Neural progenitor cell (in vitro differentiated cells): ENCODE data around the gene FLAD1. TPM values are rescaled to one million over a fixed set of nuclear protein-coding genes. Genes with fewer than 3 reads are reported as not detected.

ENCODE experiments used
- DNase-seq: peaks from one replicate; pipeline ENCODE4 v3.0.0-alpha.2; 2016; ENCODE audit warnings: low spot score
- H2AFZ ChIP-seq: fragments of 200-600 bp; sonication (generic); replicated peaks from 2 replicates; pipeline ENCODE4 v1.6.1; 2016; ENCODE audit warnings: antibody characterized with exemption
- H3F3A ChIP-seq: fragments of 200-600 bp; sonication (generic); 2 replicates; pipeline ENCODE4 v1.6.1; 2016; ENCODE audit warnings: antibody characterized with exemption, low read depth
- H3K27ac ChIP-seq: fragments of 200-600 bp; sonication (generic); 2 replicates; pipeline ENCODE4 v1.5.1; 2016; ENCODE audit warnings: mild to moderate bottlenecking
- H3K27me3 ChIP-seq: fragments of 200-600 bp; sonication (generic); 2 replicates; pipeline ENCODE4 v1.6.1; 2016; ENCODE audit warnings: mild to moderate bottlenecking, moderate library complexity
- H3K36me3 ChIP-seq: fragments of 200-600 bp; sonication (generic); 2 replicates; pipeline ENCODE4 v1.5.1; 2016
- H3K4me1 ChIP-seq: fragments of 200-600 bp; sonication (generic); 2 replicates; pipeline ENCODE4 v1.6.1; 2016; ENCODE audit warnings: mixed run types
- H3K4me2 ChIP-seq: fragments of 200-600 bp; sonication (generic); 2 replicates; pipeline ENCODE4 v1.6.1; 2016
- H3K4me3 ChIP-seq: fragments of 200-600 bp; sonication (generic); 2 replicates; pipeline ENCODE4 v1.5.1; 2016
- H3K79me2 ChIP-seq: fragments of 200-600 bp; sonication (generic); 2 replicates; pipeline ENCODE4 v1.6.1; 2016; ENCODE audit warnings: low read depth
- H3K9ac ChIP-seq: fragments of 200-600 bp; sonication (generic); 2 replicates; pipeline ENCODE4 v1.6.1; 2016
- H3K9me3 ChIP-seq: fragments of 200-600 bp; sonication (generic); 2 replicates; pipeline ENCODE4 v1.5.1; 2016; ENCODE audit warnings: low read depth
- H4K20me1 ChIP-seq: fragments of 200-600 bp; sonication (generic); 2 replicates; pipeline ENCODE4 v1.6.1; 2016; ENCODE audit warnings: low read depth
- H3K27ac Mint-ChIP-seq: 3 replicates; pipeline ENCODE4 v1.8.0; 2021; ENCODE audit warnings: mixed read lengths
- H3K27me3 Mint-ChIP-seq: 2 replicates; pipeline ENCODE4 v1.8.0; 2022; ENCODE audit warnings: low read depth, mild to moderate bottlenecking, inconsistent platforms, moderate library complexity, mixed read lengths; ENCODE audit not compliant: insufficient read depth
- H3K36me3 Mint-ChIP-seq: 3 replicates; pipeline ENCODE4 v1.8.0; 2021; ENCODE audit warnings: mixed read lengths
- H3K4me1 Mint-ChIP-seq: 3 replicates; pipeline ENCODE4 v1.8.0; 2021; ENCODE audit warnings: mixed read lengths
- H3K4me3 Mint-ChIP-seq: 3 replicates; pipeline ENCODE4 v1.8.0; 2021; ENCODE audit warnings: mild to moderate bottlenecking, moderate library complexity, mixed read lengths
- H3K9me3 Mint-ChIP-seq: 3 replicates; pipeline ENCODE4 v1.8.0; 2020; ENCODE audit warnings: mixed read lengths
- EZH2 ChIP-seq: fragments of 200-600 bp; sonication (generic); IDR thresholded peaks from 2 replicates; pipeline ENCODE4 v1.6.1; 2017; ENCODE audit warnings: antibody characterized with exemption, mild to moderate bottlenecking, moderate library complexity
- EZH2phosphoT487 ChIP-seq: fragments of 200-600 bp; sonication (generic); IDR thresholded peaks from 2 replicates; pipeline ENCODE4 v1.6.1; 2017; ENCODE audit warnings: antibody characterized with exemption
- total RNA-seq: library from RNA; depleted of rRNA; stranded (reverse); fragments of >200 nt; gene quantifications from 2 replicates; pipeline ENCODE4 v1.2.3, GENCODE V29; 2015; ENCODE audit warnings: low replicate concordance
- TF ChIP-seq, protein P1 (sequence below): fragments of 200-600 bp; sonication (generic); IDR thresholded peaks from 2 replicates; pipeline ENCODE4 v1.5.1; 2017; ENCODE audit warnings: antibody characterized with exemption, mild to moderate bottlenecking

The FLAD1 gene
- total RNA-seq, 1 donor from 2014 or later = 19.3 TPM

DNA sequence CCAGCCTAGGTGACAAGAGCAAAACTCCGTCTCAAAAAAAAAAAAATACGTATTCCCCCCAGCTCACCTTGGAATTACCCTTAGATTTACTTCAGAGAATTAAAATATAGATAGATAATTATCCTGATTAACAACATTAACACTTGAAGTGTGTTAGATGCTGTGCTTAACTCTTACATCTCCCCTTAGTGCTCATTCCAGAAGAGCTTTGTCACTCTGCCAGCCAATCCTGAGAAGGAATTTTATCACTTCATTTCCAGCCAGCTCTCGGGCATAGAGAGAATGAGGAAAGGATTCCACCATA, 11.0 kb upstream of the FLAD1 start:
- Histone ChIP-seq H4K20me1 (peaks cover 28% of the 10 kb centered on the region), H3K79me2 (peaks cover 66% of the 10 kb centered on the region), H3F3A (peaks cover 44% of the 10 kb centered on the region), H3K36me3 (no peaks in the 10 kb centered on the region), H3K9me3 (no peaks in the 10 kb centered on the region), H3K27ac (peak overlapping the region; percentile 88), H3K4me1 (peaks cover 46% of the 10 kb centered on the region), H3K27me3 (no peaks in the 10 kb centered on the region), H3K4me2 (peak overlapping the region; percentile 70), H3K9ac (no peak overlapping the region), H2AFZ (no peak overlapping the region), H3K4me3 (peak overlapping the region; percentile 64)
- peaks cover 40% of the 10 kb centered on the region for H3K4me1 Mint-ChIP-seq
- no peak overlapping the region for H3K4me3 Mint-ChIP-seq
- H3K27me3 Mint-ChIP-seq = peaks cover 3% of the 10 kb centered on the region
- H3K27ac Mint-ChIP-seq = peak overlapping the region; percentile 92
- peaks cover 6% of the 10 kb centered on the region for H3K36me3 Mint-ChIP-seq
- no peak for DNase-seq
- H3K9me3 Mint-ChIP-seq = no peaks in the 10 kb centered on the region
- TF ChIP-seq, protein P1, sequence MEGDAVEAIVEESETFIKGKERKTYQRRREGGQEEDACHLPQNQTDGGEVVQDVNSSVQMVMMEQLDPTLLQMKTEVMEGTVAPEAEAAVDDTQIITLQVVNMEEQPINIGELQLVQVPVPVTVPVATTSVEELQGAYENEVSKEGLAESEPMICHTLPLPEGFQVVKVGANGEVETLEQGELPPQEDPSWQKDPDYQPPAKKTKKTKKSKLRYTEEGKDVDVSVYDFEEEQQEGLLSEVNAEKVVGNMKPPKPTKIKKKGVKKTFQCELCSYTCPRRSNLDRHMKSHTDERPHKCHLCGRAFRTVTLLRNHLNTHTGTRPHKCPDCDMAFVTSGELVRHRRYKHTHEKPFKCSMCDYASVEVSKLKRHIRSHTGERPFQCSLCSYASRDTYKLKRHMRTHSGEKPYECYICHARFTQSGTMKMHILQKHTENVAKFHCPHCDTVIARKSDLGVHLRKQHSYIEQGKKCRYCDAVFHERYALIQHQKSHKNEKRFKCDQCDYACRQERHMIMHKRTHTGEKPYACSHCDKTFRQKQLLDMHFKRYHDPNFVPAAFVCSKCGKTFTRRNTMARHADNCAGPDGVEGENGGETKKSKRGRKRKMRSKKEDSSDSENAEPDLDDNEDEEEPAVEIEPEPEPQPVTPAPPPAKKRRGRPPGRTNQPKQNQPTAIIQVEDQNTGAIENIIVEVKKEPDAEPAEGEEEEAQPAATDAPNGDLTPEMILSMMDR = no peak

DNA sequence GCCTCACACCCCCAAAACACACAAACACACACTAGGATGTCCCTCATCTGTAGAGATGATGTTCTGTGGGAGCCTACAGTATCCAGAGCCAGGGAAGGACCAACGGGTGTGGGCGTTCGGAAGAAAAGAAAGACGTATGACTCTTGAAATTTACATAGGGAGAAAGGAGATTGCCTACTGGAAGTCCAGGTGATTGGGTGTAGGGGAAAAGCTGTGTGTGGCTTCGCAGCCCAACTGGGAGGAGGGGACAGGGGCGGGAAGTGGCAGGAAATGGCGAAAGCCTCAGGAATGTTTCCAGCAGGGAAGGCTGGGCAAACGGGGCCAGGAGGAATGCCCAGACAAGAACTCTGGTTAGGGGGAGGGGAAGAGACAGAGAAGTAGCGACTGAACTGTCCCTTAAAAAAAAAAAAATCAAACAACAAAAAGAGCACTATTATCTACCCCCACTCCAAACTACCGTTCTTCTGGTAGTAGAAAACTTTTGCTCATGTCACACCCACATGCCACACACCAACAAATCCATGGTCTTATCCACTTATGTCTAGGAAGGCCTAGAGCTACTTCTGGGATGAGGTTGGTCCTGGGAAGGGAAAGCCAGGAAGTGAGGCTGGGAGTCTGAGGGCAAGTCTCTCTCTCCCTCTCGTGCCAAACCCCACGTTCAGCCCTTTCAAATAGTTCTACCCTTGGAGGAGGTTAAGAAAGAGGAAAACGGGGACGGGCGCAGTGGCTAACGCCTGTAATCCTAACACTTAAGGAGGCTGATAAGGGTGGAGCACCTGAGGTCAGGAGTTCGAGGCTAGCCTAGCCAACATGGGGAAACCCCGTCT, 10.4 kb upstream of the FLAD1 start:
- H3K79me2 ChIP-seq = peaks cover 67% of the 10 kb centered on the region
- H3K27me3 ChIP-seq = no peaks in the 10 kb centered on the region
- peak overlapping the region; percentile 92 for H3K27ac Mint-ChIP-seq
- H3K4me3 Mint-ChIP-seq = no peak overlapping the region
- H3K9ac ChIP-seq = no peak overlapping the region
- no peaks in the 10 kb centered on the region for H3K9me3 ChIP-seq
- H3K9me3 Mint-ChIP-seq = no peaks in the 10 kb centered on the region
- H3K36me3 ChIP-seq = peaks cover 2% of the 10 kb centered on the region
- peaks cover 3% of the 10 kb centered on the region for H3K27me3 Mint-ChIP-seq
- H4K20me1 ChIP-seq = peaks cover 33% of the 10 kb centered on the region
- peaks cover 44% of the 10 kb centered on the region for H3K4me1 Mint-ChIP-seq
- peaks cover 6% of the 10 kb centered on the region for H3K36me3 Mint-ChIP-seq
- no peak for TF ChIP-seq EZH2
- no peak for TF ChIP-seq EZH2phosphoT487
- TF ChIP-seq, protein P1 = no peak
- no peak overlapping the region for H2AFZ ChIP-seq
- H3K4me3 ChIP-seq = peak overlapping the region; percentile 64
- H3K4me2 ChIP-seq = peak overlapping the region; percentile 70
- peaks cover 44% of the 10 kb centered on the region for H3F3A ChIP-seq
- H3K4me1 ChIP-seq = peaks cover 46% of the 10 kb centered on the region
- H3K27ac ChIP-seq = peak overlapping the region; percentile 88
- DNase-seq = peak; percentile 94

DNA sequence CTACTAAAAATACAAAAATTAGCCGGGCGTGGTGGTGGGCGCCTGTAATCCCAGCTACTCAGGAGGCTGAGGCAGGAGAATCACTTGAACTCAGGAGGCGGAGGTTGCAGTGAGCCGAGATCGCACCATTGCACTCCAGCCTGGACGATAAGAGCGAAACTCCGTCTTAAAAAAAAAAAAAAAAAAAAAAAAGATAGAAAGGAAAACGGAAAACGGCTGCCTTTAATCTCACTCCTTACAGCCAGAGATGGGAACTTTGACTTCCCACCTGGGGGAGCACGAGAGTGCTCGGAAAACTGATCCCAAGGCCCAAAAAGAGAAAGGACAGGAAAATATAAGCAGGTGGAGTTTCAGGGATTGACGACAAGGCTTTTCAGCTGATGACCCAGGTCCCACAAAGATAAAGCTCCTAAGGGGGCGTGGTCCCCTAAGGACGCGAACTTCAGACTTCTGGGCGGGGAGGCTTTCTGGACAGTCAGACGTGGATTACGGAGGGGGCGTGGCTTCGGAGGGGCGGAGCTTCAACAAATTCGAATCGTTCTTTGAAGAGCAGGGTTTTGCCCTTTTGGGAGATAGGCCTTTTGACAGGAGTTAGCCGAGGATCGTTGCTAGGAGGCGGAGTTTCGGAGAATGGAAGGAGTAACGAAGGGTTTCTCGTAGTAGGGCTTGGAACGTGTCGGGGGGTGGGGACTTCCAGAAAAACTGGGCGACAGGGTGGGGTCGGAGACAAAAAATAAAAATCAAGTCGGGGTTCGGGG, 9.6 kb upstream of the FLAD1 start:
- peaks cover 49% of the 10 kb centered on the region for H3F3A ChIP-seq
- peaks cover 3% of the 10 kb centered on the region for H3K36me3 Mint-ChIP-seq
- H3K4me3 Mint-ChIP-seq = no peak overlapping the region
- H3K79me2 ChIP-seq = peaks cover 71% of the 10 kb centered on the region
- peak overlapping the region; percentile 64 for H3K4me3 ChIP-seq
- no peaks in the 10 kb centered on the region for H3K27me3 ChIP-seq
- peaks cover 37% of the 10 kb centered on the region for H4K20me1 ChIP-seq
- H3K4me1 Mint-ChIP-seq = peaks cover 38% of the 10 kb centered on the region
- peak; percentile 97 for DNase-seq
- no peaks in the 10 kb centered on the region for H3K9me3 Mint-ChIP-seq
- peaks cover 9% of the 10 kb centered on the region for H3K36me3 ChIP-seq
- no peak overlapping the region for H3K27ac Mint-ChIP-seq
- peaks cover 46% of the 10 kb centered on the region for H3K4me1 ChIP-seq
- H3K9me3 ChIP-seq = no peaks in the 10 kb centered on the region
- H2AFZ ChIP-seq = peak overlapping the region; percentile 88
- peak overlapping the region; percentile 88 for H3K27ac ChIP-seq
- no peak for TF ChIP-seq EZH2phosphoT487
- TF ChIP-seq, protein P1 = peak; percentile 14
- no peak overlapping the region for H3K9ac ChIP-seq
- H3K27me3 Mint-ChIP-seq = peaks cover 3% of the 10 kb centered on the region
- H3K4me2 ChIP-seq = peak overlapping the region; percentile 70
